ENCODE results near the gene ACTA2. TPM values are rescaled to one million over a fixed set of nuclear protein-coding genes. Genes with fewer than 3 reads are reported as not detected.

The ACTA2 gene
- total and polyA plus RNA-seq, 5 donors = 649 to 3,137 (median 773) TPM

GRCh38 chr10:88908194-88908593 lies 44.4 kb downstream of the ACTA2 start:
- Histone ChIP-seq H3K27me3 (ENCODE audit: control insufficient read depth, insufficient read depth) (no peaks in the 10 kb centered on the region), H3K4me1 (ENCODE audit: control insufficient read depth, insufficient read depth, low read length) (no peaks in the 10 kb centered on the region), H3K9me3 (ENCODE audit: control insufficient read depth, low read length) (no peaks in the 10 kb centered on the region), H3K4me3 (ENCODE audit: low read length) (no peak overlapping the region), H3K27ac (ENCODE audit: low read length) (no peak overlapping the region)
- DNase-seq (no peak), ATAC-seq (no peak)
- 87% methylated on average over 4 of the region's 4 CpGs for WGBS
- intact Hi-C loops (cut with DNase I) = no loop called here

- intact Hi-C loops (cut with DNase I) = no loop called here
- Histone ChIP-seq H3K27me3 (ENCODE audit: control insufficient read depth, insufficient read depth) (no peaks in the 10 kb centered on the region), H3K9me3 (ENCODE audit: control insufficient read depth, low read length) (no peaks in the 10 kb centered on the region), H3K4me1 (ENCODE audit: control insufficient read depth, insufficient read depth, low read length) (peaks cover 1% of the 10 kb centered on the region), H3K27ac (ENCODE audit: low read length) (no peak overlapping the region), H3K4me3 (ENCODE audit: low read length) (no peak overlapping the region)
- WGBS = 83% methylated on average over 1 of the region's 1 CpG
- DNase-seq = no peak
- ATAC-seq = no peak
Observed at GRCh38 chr10:88906921-88907320, 45.7 kb downstream of the ACTA2 start.

- WGBS = 97% methylated on average over 3 of the region's 3 CpGs
Observed at GRCh38 chr10:88903715-88904114, 48.9 kb downstream of the ACTA2 start.

GRCh38 chr10:88901984-88902789 lies 50.4 kb downstream of the ACTA2 start:
- intact Hi-C loops (cut with DNase I) = no loop called here
- ATAC-seq = no peak

More at GRCh38 chr10:88903715-88904114, 48.9 kb downstream of the ACTA2 start:
- no peak for DNase-seq
- no peak overlapping the region for H3K27ac ChIP-seq (ENCODE audit: low read length)
- H3K4me3 ChIP-seq (ENCODE audit: low read length) = no peak overlapping the region
- no peaks in the 10 kb centered on the region for H3K27me3 ChIP-seq (ENCODE audit: control insufficient read depth, insufficient read depth)
- H3K9me3 ChIP-seq (ENCODE audit: control insufficient read depth, low read length) = no peaks in the 10 kb centered on the region
- intact Hi-C loops (cut with DNase I) = no loop called here
- no peak for ATAC-seq
- H3K4me1 ChIP-seq (ENCODE audit: control insufficient read depth, insufficient read depth, low read length) = peaks cover 3% of the 10 kb centered on the region

GRCh38 chr10:88901206-88901983 lies 51.2 kb downstream of the ACTA2 start:
- Histone ChIP-seq H3K27me3 (ENCODE audit: control insufficient read depth, insufficient read depth) (no peaks in the 10 kb centered on the region), H3K9me3 (ENCODE audit: control insufficient read depth, low read length) (no peaks in the 10 kb centered on the region), H3K4me3 (ENCODE audit: low read length) (no peak overlapping the region), H3K27ac (ENCODE audit: low read length) (no peak overlapping the region), H3K4me1 (ENCODE audit: control insufficient read depth, insufficient read depth, low read length) (peaks cover 7% of the 10 kb centered on the region)
- ATAC-seq = no peak
- no peak for DNase-seq
- WGBS = 93% methylated on average over 1 of the region's 1 CpG
- intact Hi-C loops (cut with DNase I) = no loop called here

More at GRCh38 chr10:88901984-88902789, 50.4 kb downstream of the ACTA2 start:
- H3K4me3 ChIP-seq (ENCODE audit: low read length) = no peak overlapping the region
- WGBS = 89% methylated on average over 11 of the region's 11 CpGs
- DNase-seq = no peak
- H3K27me3 ChIP-seq (ENCODE audit: control insufficient read depth, insufficient read depth) = no peaks in the 10 kb centered on the region
- H3K27ac ChIP-seq (ENCODE audit: low read length) = no peak overlapping the region
- no peaks in the 10 kb centered on the region for H3K9me3 ChIP-seq (ENCODE audit: control insufficient read depth, low read length)
- H3K4me1 ChIP-seq (ENCODE audit: control insufficient read depth, insufficient read depth, low read length) = peaks cover 4% of the 10 kb centered on the region

- H3K27me3 ChIP-seq (ENCODE audit: control insufficient read depth, insufficient read depth) = no peaks in the 10 kb centered on the region
- peaks cover 8% of the 10 kb centered on the region for H3K4me1 ChIP-seq (ENCODE audit: control insufficient read depth, insufficient read depth, low read length)
- ATAC-seq (no peak), DNase-seq (no peak)
- H3K4me3 ChIP-seq (ENCODE audit: low read length) = no peak overlapping the region
- intact Hi-C loops (cut with DNase I) = no loop called here
- no peaks in the 10 kb centered on the region for H3K9me3 ChIP-seq (ENCODE audit: control insufficient read depth, low read length)
- no peak overlapping the region for H3K27ac ChIP-seq (ENCODE audit: low read length)
- WGBS = 56% methylated on average over 2 of the region's 2 CpGs
Observed at GRCh38 chr10:88899886-88900285, 52.7 kb downstream of the ACTA2 start.

GRCh38 chr10:88898727-88899126 lies 53.8 kb downstream of the ACTA2 start:
- Histone ChIP-seq H3K4me1 (ENCODE audit: control insufficient read depth, insufficient read depth, low read length) (peaks cover 8% of the 10 kb centered on the region), H3K4me3 (ENCODE audit: low read length) (no peak overlapping the region)

GRCh38 chr10:88896994-88897853 lies 55.3 kb downstream of the ACTA2 start:
- intact Hi-C loops (cut with DNase I) = no loop called here
- ATAC-seq (peak; percentile 65 to 84), DNase-seq (peak in 2 of 3 donors; percentile 25 to 41)
- Histone ChIP-seq H3K4me3 (ENCODE audit: low read length) (no peak overlapping the region), H3K27ac (ENCODE audit: low read length) (peak overlapping the region; percentile 74), H3K4me1 (ENCODE audit: control insufficient read depth, insufficient read depth, low read length) (peaks cover 8% of the 10 kb centered on the region), H3K9me3 (ENCODE audit: control insufficient read depth, low read length) (no peaks in the 10 kb centered on the region), H3K27me3 (ENCODE audit: control insufficient read depth, insufficient read depth) (no peaks in the 10 kb centered on the region)
- 55% methylated on average over 8 of the region's 8 CpGs for WGBS

More at GRCh38 chr10:88898727-88899126, 53.8 kb downstream of the ACTA2 start:
- DNase-seq (no peak), ATAC-seq (no peak)
- H3K27me3 ChIP-seq (ENCODE audit: control insufficient read depth, insufficient read depth) = no peaks in the 10 kb centered on the region
- H3K27ac ChIP-seq (ENCODE audit: low read length) = peak overlapping the region; percentile 17
- no peaks in the 10 kb centered on the region for H3K9me3 ChIP-seq (ENCODE audit: control insufficient read depth, low read length)
- 93% methylated on average over 3 of the region's 3 CpGs for WGBS
- intact Hi-C loops (cut with DNase I) = no loop called here

- DNase-seq (peak in 1 of 3 donors; percentile 43), ATAC-seq (peak; percentile 38 to 60)
- peak overlapping the region; percentile 67 for H3K27ac ChIP-seq (ENCODE audit: low read length)
- WGBS = 64% methylated on average over 4 of the region's 4 CpGs
- no peak overlapping the region for H3K4me3 ChIP-seq (ENCODE audit: low read length)
- H3K4me1 ChIP-seq (ENCODE audit: control insufficient read depth, insufficient read depth, low read length) = peaks cover 7% of the 10 kb centered on the region
- H3K27me3 ChIP-seq (ENCODE audit: control insufficient read depth, insufficient read depth) = no peaks in the 10 kb centered on the region
- intact Hi-C loops (cut with DNase I) = no loop called here
- H3K9me3 ChIP-seq (ENCODE audit: control insufficient read depth, low read length) = no peaks in the 10 kb centered on the region
Observed at GRCh38 chr10:88896372-88896993, 56.1 kb downstream of the ACTA2 start.

- Histone ChIP-seq H3K27ac (ENCODE audit: low read length) (no peak overlapping the region), H3K9me3 (ENCODE audit: control insufficient read depth, low read length) (no peaks in the 10 kb centered on the region), H3K4me1 (ENCODE audit: control insufficient read depth, insufficient read depth, low read length) (peaks cover 7% of the 10 kb centered on the region), H3K4me3 (ENCODE audit: low read length) (no peak overlapping the region), H3K27me3 (ENCODE audit: control insufficient read depth, insufficient read depth) (no peaks in the 10 kb centered on the region)
- ATAC-seq (no peak), DNase-seq (no peak)
- 59% methylated on average over 1 of the region's 1 CpG for WGBS
- intact Hi-C loops (cut with DNase I) = no loop called here
Observed at GRCh38 chr10:88895250-88895649, 57.3 kb downstream of the ACTA2 start.

Measured in right cardiac atrium (tissue), 5 donors.